ENCODE results near the gene LCOR. TPM values are rescaled to one million over a fixed set of nuclear protein-coding genes. Genes with fewer than 3 reads are reported as not detected.

The LCOR gene
- total and polyA plus RNA-seq, 2 of the 4 experiments (the other 2 are of a cell fraction), result 3.7 to 36.9 TPM

DNA sequence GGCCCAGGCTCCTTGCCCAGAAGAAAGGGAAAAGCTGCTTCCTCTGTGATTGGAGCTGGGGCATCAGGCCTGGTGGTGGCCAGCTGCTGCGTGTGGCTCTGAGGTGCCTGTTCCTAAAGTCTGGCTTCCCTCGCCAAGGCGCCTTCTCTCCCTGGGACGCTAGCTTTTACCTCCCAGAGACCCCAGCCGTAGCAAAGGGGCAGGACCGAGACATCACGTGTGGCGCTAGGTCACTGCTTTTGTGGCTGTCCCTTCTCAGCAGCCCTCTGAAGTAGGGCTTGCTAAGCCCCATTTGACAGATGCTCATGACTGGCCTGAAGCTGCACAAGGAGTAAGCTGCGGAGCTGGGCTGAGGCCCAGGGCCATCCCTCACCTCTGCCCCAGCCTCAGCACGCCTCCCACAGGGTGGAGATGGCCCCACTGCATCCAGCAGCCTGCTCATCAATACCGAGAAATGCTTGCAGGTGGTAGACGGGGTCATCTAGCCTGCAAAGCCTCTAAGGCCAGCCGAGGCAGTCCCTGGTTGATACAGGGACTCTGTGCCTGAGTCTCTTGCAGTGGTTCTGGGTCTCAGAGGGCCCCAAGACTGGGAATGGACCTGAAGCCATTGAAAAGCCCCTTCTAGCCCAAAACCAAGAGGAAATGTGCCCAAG lies 171.2 kb downstream of the LCOR start:
- intact Hi-C loops (cut with micrococcal nuclease) (no loop called here), in situ Hi-C loops (cut with MboI; ENCODE audit: low sequenced_read_pairs) (no loop called here), dilution Hi-C loops (cut with HindIII; ENCODE audit: low sequenced_read_pairs, unreplicated experiment) (no loop called here)
- Histone ChIP-seq H3K36me3 (ENCODE audit: control insufficient read depth, insufficient read depth, low read length) (no peaks in the 10 kb centered on the region), H3K18ac (ENCODE audit: low read depth, low read length) (no peak overlapping the region), H2BK20ac (ENCODE audit: low read depth, low read length) (no peak overlapping the region), H4K8ac (ENCODE audit: low read depth in 2 of 2, low read length in 2 of 2) (no peak overlapping the region), H2BK5ac (ENCODE audit: low read depth, low read length, poor library complexity, severe bottlenecking) (no peak overlapping the region), H3K56ac (ENCODE audit: extremely low read depth, insufficient read depth, low read length) (no peak overlapping the region), H3K4me3 (ENCODE audit: insufficient read depth, low read depth, low read length) (no peak overlapping the region), H4K5ac (ENCODE audit: low read depth, low read length) (no peak overlapping the region), H3K4me2 (ENCODE audit: low read depth, low read length) (no peak overlapping the region), H3K23ac (ENCODE audit: low read depth, low read length) (no peak overlapping the region), H3K9ac (ENCODE audit: low read depth, low read length) (no peak overlapping the region), H3K4ac (ENCODE audit: low read depth, low read length) (no peak overlapping the region), H2AK5ac (ENCODE audit: low read depth, low read length) (no peak overlapping the region; the same call in 1 of the 2 replicates), H4K20me1 (ENCODE audit: insufficient read depth, low read length) (no peaks in the 10 kb centered on the region), H3K27me3 (ENCODE audit: control insufficient read depth, insufficient read depth, low read length) (peaks cover 9% of the 10 kb centered on the region; the same call in 1 of the 2 replicates), H3K79me1 (ENCODE audit: low read depth in 1 of 2, low read length in 2 of 2) (no peaks in the 10 kb centered on the region), H4K91ac (ENCODE audit: insufficient read depth, low read depth, low read length) (no peak overlapping the region), H3K14ac (replicated peaks; ENCODE audit: low read depth, low read length) (no peak overlapping the region), H3K27ac (ENCODE audit: insufficient read depth, low read length) (no peak overlapping the region), H2AK9ac (replicated peaks; ENCODE audit: low read depth, low read length, poor library complexity) (no peak overlapping the region), H2BK15ac (ENCODE audit: low read depth, low read length) (no peak overlapping the region), H2BK120ac (ENCODE audit: low read depth, low read length) (no peak overlapping the region), H2AFZ (replicated peaks; ENCODE audit: low read length, poor library complexity) (no peak overlapping the region), H3K4me1 (ENCODE audit: control insufficient read depth, insufficient read depth, low read length) (peaks cover 2% of the 10 kb centered on the region; the same call in 1 of the 2 replicates), H3K9me1 (ENCODE audit: insufficient read depth, low read length) (no peaks in the 10 kb centered on the region), H3K9me3 (ENCODE audit: control insufficient read depth, insufficient read depth, low read length) (peaks cover 8% of the 10 kb centered on the region)
- ATAC-seq (ENCODE audit: low read depth), result no peak
- ChIA-PET CTCF (no interaction called here), POLR2A (ENCODE audit: unreplicated experiment) (no interaction called here)
- 80% methylated on average over 6 of the region's 13 CpGs; no CpG with 5 or more reads in 1 of the 2 experiments for WGBS, 2 experiments (ENCODE audit: extremely low coverage in 2 of 2, insufficient read length in 1 of 2)
- no TSS peak for BruUV-seq (replicated peaks)
- DNase-seq, result no peak
- TF ChIP-seq, protein P1, sequence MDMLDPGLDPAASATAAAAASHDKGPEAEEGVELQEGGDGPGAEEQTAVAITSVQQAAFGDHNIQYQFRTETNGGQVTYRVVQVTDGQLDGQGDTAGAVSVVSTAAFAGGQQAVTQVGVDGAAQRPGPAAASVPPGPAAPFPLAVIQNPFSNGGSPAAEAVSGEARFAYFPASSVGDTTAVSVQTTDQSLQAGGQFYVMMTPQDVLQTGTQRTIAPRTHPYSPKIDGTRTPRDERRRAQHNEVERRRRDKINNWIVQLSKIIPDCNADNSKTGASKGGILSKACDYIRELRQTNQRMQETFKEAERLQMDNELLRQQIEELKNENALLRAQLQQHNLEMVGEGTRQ (IDR thresholded peaks at IDR 0.05; ENCODE audit: low read depth, low read length), result no peak
- TF ChIP-seq SMC3 (IDR thresholded peaks at IDR 0.05; ENCODE audit: low read depth, low read length), result no peak
- TF ChIP-seq RCOR1 (IDR thresholded peaks at IDR 0.05; ENCODE audit: insufficient replicate concordance, low read length), result no peak
- TF ChIP-seq MXI1 (IDR thresholded peaks at IDR 0.05; ENCODE audit: borderline replicate concordance, low read depth, low read length), result no peak
- TF ChIP-seq MAFK (IDR thresholded peaks at IDR 0.05; ENCODE audit: low read depth, low read length), result no peak
- no peak for TF ChIP-seq FOS (IDR thresholded peaks at IDR 0.05; ENCODE audit: low read depth, low read length)
- no peak for TF ChIP-seq POLR2A (IDR thresholded peaks at IDR 0.05; ENCODE audit: low read depth, low read length)
- no peak for TF ChIP-seq NFE2L2 (IDR thresholded peaks at IDR 0.05; ENCODE audit: low read depth, low read length)
- no peak for TF ChIP-seq MAZ (IDR thresholded peaks at IDR 0.05; ENCODE audit: borderline replicate concordance, low read depth, low read length)
- no peak for TF ChIP-seq RFX5 (IDR thresholded peaks at IDR 0.05; ENCODE audit: low read depth, low read length)
- no peak for TF ChIP-seq CHD1 (IDR thresholded peaks at IDR 0.05; ENCODE audit: low read depth, low read length)
- TF ChIP-seq CEBPB (IDR thresholded peaks at IDR 0.05; ENCODE audit: low read depth, low read length), result no peak
- TF ChIP-seq, protein P2, sequence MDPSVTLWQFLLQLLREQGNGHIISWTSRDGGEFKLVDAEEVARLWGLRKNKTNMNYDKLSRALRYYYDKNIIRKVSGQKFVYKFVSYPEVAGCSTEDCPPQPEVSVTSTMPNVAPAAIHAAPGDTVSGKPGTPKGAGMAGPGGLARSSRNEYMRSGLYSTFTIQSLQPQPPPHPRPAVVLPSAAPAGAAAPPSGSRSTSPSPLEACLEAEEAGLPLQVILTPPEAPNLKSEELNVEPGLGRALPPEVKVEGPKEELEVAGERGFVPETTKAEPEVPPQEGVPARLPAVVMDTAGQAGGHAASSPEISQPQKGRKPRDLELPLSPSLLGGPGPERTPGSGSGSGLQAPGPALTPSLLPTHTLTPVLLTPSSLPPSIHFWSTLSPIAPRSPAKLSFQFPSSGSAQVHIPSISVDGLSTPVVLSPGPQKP (IDR thresholded peaks at IDR 0.05; ENCODE audit: borderline replicate concordance, low read depth, low read length), result no peak
- TF ChIP-seq BHLHE40 (IDR thresholded peaks at IDR 0.05; ENCODE audit: low read depth, low read length), result no peak
- TF ChIP-seq, protein P3, sequence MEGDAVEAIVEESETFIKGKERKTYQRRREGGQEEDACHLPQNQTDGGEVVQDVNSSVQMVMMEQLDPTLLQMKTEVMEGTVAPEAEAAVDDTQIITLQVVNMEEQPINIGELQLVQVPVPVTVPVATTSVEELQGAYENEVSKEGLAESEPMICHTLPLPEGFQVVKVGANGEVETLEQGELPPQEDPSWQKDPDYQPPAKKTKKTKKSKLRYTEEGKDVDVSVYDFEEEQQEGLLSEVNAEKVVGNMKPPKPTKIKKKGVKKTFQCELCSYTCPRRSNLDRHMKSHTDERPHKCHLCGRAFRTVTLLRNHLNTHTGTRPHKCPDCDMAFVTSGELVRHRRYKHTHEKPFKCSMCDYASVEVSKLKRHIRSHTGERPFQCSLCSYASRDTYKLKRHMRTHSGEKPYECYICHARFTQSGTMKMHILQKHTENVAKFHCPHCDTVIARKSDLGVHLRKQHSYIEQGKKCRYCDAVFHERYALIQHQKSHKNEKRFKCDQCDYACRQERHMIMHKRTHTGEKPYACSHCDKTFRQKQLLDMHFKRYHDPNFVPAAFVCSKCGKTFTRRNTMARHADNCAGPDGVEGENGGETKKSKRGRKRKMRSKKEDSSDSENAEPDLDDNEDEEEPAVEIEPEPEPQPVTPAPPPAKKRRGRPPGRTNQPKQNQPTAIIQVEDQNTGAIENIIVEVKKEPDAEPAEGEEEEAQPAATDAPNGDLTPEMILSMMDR (conservative IDR thresholded peaks at IDR 0.05; ENCODE audit: low read depth, low read length), result no peak
- TF ChIP-seq RAD21 (IDR thresholded peaks at IDR 0.05; ENCODE audit: low read length), result no peak

All from IMR-90 (cell line).